ENCODE results near the gene POLN. TPM values are rescaled to one million over a fixed set of nuclear protein-coding genes. Genes with fewer than 3 reads are reported as not detected.
"Not testable (repeated sequence)": the region's sequence is repeated elsewhere in the genome, so short reads cannot be mapped to it uniquely, and the experiment has no call there.

POLN gene
- total RNA-seq, 1 donor from 2014 or later: 8.6 TPM

GRCh38 chr4:2048831-2049230 lies 193.1 kb downstream of the POLN start:
- FAIRE-seq (no peak), DNase-seq (ENCODE audit: low spot score in 2 of 2) (peak in 1 of 2 donors; percentile 4)

- DNase-seq (ENCODE audit: low spot score in 2 of 2) (peak in 1 of 2 donors; percentile 28), FAIRE-seq (no peak)
These were observed 193.9 kb downstream of the POLN start for GRCh38 chr4:2047781-2048581.

GRCh38 chr4:2047031-2047660 lies 194.8 kb downstream of the POLN start:
- FAIRE-seq: no peak

GRCh38 chr4:2046031-2046961 lies 195.6 kb downstream of the POLN start:
- FAIRE-seq (no peak), DNase-seq (ENCODE audit: low spot score in 2 of 2) (no peak)

More at GRCh38 chr4:2047031-2047660, 194.8 kb downstream of the POLN start:
- DNase-seq (ENCODE audit: low spot score in 2 of 2): no peak

GRCh38 chr4:2045518-2045951 lies 196.4 kb downstream of the POLN start:
- DNase-seq (ENCODE audit: low spot score in 2 of 2) (peak in 1 of 2 donors; percentile 38), FAIRE-seq (no peak)

- FAIRE-seq (no peak), DNase-seq (ENCODE audit: low spot score in 2 of 2) (no peak)
These were observed 197.1 kb downstream of the POLN start for GRCh38 chr4:2044542-2045517.

GRCh38 chr4:2044119-2044485 lies 197.8 kb downstream of the POLN start:
- FAIRE-seq: no peak
- DNase-seq (ENCODE audit: low spot score in 2 of 2): no peak

GRCh38 chr4:2043396-2044118 lies 198.4 kb downstream of the POLN start:
- no peak for DNase-seq (ENCODE audit: low spot score in 2 of 2)
- no peak for FAIRE-seq

GRCh38 chr4:2042947-2043395 lies 198.9 kb downstream of the POLN start:
- DNase-seq (ENCODE audit: low spot score in 2 of 2) (no peak), FAIRE-seq (no peak)

GRCh38 chr4:2042204-2042946 lies 199.5 kb downstream of the POLN start:
- FAIRE-seq: no peak
- peak; percentile 71 to 86 for DNase-seq (ENCODE audit: low spot score in 2 of 2)

GRCh38 chr4:2041239-2042130 lies 200.4 kb downstream of the POLN start:
- no peak for FAIRE-seq

GRCh38 chr4:2040391-2041238 lies 201.3 kb downstream of the POLN start:
- DNase-seq (ENCODE audit: low spot score in 2 of 2) (peak in 1 of 2 donors; percentile 49), FAIRE-seq (no peak)

More at GRCh38 chr4:2041239-2042130, 200.4 kb downstream of the POLN start:
- peak; percentile 91 to 94 for DNase-seq (ENCODE audit: low spot score in 2 of 2)

- no peak for DNase-seq (ENCODE audit: low spot score in 2 of 2)
- FAIRE-seq: no peak
These were observed 205.1 kb downstream of the POLN start for GRCh38 chr4:2036866-2037265.

GRCh38 chr4:2036327-2036726 lies 205.6 kb downstream of the POLN start:
- DNase-seq (ENCODE audit: low spot score in 2 of 2) (no peak), FAIRE-seq (no peak)

- FAIRE-seq; DNase-seq (ENCODE audit: low spot score in 2 of 2): not testable (repeated sequence)
These were observed 210.8 kb downstream of the POLN start for GRCh38 chr4:2031161-2031560.

GRCh38 chr4:2027120-2027519 lies 214.8 kb downstream of the POLN start:
- DNase-seq (ENCODE audit: low spot score in 2 of 2); FAIRE-seq: not testable (repeated sequence)

All from frontal cortex (tissue), 4 donors.